IMR-90 (cell line): ENCODE results near the gene SYCP1. TPM values are rescaled to one million over a fixed set of nuclear protein-coding genes. Genes with fewer than 3 reads are reported as not detected.

Experiments used
- ATAC-seq: fragments of 200-7000 bp; cut with Tn5 transposase; 2 replicates; pipeline ENCODE4 v1.9.1; 2020; ENCODE audit warnings: low read depth, mild to moderate bottlenecking, moderate library complexity
- BruUV-seq: library from RNA; stranded (reverse); fragments of 400-500 nt; replicated peaks from 2 replicates; lab custom pipeline; 2021; lab: Mats Ljungman, UMichigan
- CTCF ChIA-PET: fragments of 300-600 bp; formaldehyde crosslinking; extraction: SDS; loops from one replicate; lab custom pipeline; 2021; ENCODE audit warnings: antibody characterized with exemption; lab: Yijun Ruan, JAX
- POLR2A ChIA-PET: fragments of 300-600 bp; sonication (Branson Sonifier 250); formaldehyde crosslinking; loops from one replicate; lab custom pipeline; 2022; ENCODE audit warnings: antibody characterized with exemption; ENCODE audit not compliant: unreplicated experiment; lab: Charles Lee
- DNase-seq: peaks from one replicate; pipeline ENCODE4 v3.0.0; 2013
- H2AFZ ChIP-seq: replicated peaks from 2 replicates; pipeline ENCODE3; 2013; ENCODE audit warnings: low read length, mild to moderate bottlenecking; ENCODE audit not compliant: poor library complexity
- H2AK5ac ChIP-seq: 2 replicates; pipeline ENCODE4 v1.6.1; 2013; ENCODE audit warnings: low read depth, low read length, inconsistent platforms
- H2AK9ac ChIP-seq: replicated peaks from 2 replicates; pipeline ENCODE3; 2013; ENCODE audit warnings: mild to moderate bottlenecking, low read depth, low read length, moderate library complexity; ENCODE audit not compliant: poor library complexity
- H2BK120ac ChIP-seq: 2 replicates; pipeline ENCODE4 v1.6.1; 2013; ENCODE audit warnings: low read depth, low read length, inconsistent platforms
- H2BK15ac ChIP-seq: 3 replicates; pipeline ENCODE4 v1.6.1; 2013; ENCODE audit warnings: low read depth, low read length, inconsistent platforms
- H2BK20ac ChIP-seq: 2 replicates; pipeline ENCODE4 v1.6.1; 2013; ENCODE audit warnings: low read depth, mild to moderate bottlenecking, inconsistent platforms, low read length, moderate library complexity
- H2BK5ac ChIP-seq: 2 replicates; pipeline ENCODE4 v1.6.1; 2013; ENCODE audit warnings: mild to moderate bottlenecking, low read depth, low read length, inconsistent platforms; ENCODE audit not compliant: poor library complexity, severe bottlenecking
- H3K14ac ChIP-seq: replicated peaks from 2 replicates; pipeline ENCODE4 v1.6.1; 2013; ENCODE audit warnings: low read depth, low read length, inconsistent platforms
- H3K18ac ChIP-seq: 2 replicates; pipeline ENCODE4 v1.6.1; 2013; ENCODE audit warnings: low read depth, low read length, control low read depth
- H3K23ac ChIP-seq: 2 replicates; pipeline ENCODE4 v1.6.1; 2013; ENCODE audit warnings: low read depth, low read length, inconsistent platforms
- H3K27ac ChIP-seq: 2 replicates; pipeline ENCODE4 v1.5.1; 2013; ENCODE audit warnings: mild to moderate bottlenecking, control low read depth, low read length; ENCODE audit not compliant: insufficient read depth
- H3K27me3 ChIP-seq: 2 replicates; pipeline ENCODE4 v1.6.1; 2013; ENCODE audit warnings: low read length; ENCODE audit not compliant: control insufficient read depth, insufficient read depth
- H3K36me3 ChIP-seq: 2 replicates; pipeline ENCODE4 v1.6.1; 2013; ENCODE audit warnings: low read length, mixed read lengths; ENCODE audit not compliant: control insufficient read depth, insufficient read depth
- H3K4ac ChIP-seq: 2 replicates; pipeline ENCODE4 v1.6.1; 2013; ENCODE audit warnings: low read depth, low read length, inconsistent platforms
- H3K4me1 ChIP-seq: 2 replicates; pipeline ENCODE4 v1.6.1; 2013; ENCODE audit warnings: low read length, mixed read lengths; ENCODE audit not compliant: control insufficient read depth, insufficient read depth
- H3K4me2 ChIP-seq: 2 replicates; pipeline ENCODE4 v1.6.1; 2013; ENCODE audit warnings: low read depth, mild to moderate bottlenecking, control low read depth, low read length, moderate library complexity
- H3K4me3 ChIP-seq: 2 replicates; pipeline ENCODE4 v1.5.1; 2013; ENCODE audit warnings: low read depth, mild to moderate bottlenecking, control low read depth, low read length, moderate library complexity; ENCODE audit not compliant: insufficient read depth
- H3K56ac ChIP-seq: 2 replicates; pipeline ENCODE4 v1.6.1; 2013; ENCODE audit warnings: low read length, inconsistent platforms; ENCODE audit not compliant: insufficient read depth; ENCODE audit errors: extremely low read depth
- H3K79me1 ChIP-seq, 2 experiments: 2 replicates each; pipeline ENCODE4 v1.6.1; 2013; ENCODE audit warnings: low read length in 2 of 2, inconsistent platforms in 1 of 2, low read depth in 1 of 2
- H3K9ac ChIP-seq: 2 replicates; pipeline ENCODE4 v1.6.1; 2013; ENCODE audit warnings: low read depth, low read length, control low read depth
- H3K9me1 ChIP-seq: 2 replicates; pipeline ENCODE4 v1.6.1; 2013; ENCODE audit warnings: low read length, inconsistent platforms; ENCODE audit not compliant: insufficient read depth
- H3K9me3 ChIP-seq: 2 replicates; pipeline ENCODE4 v1.6.1; 2013; ENCODE audit warnings: low read length; ENCODE audit not compliant: control insufficient read depth, insufficient read depth
- H4K20me1 ChIP-seq: 2 replicates; pipeline ENCODE4 v1.6.1; 2013; ENCODE audit warnings: low read length, inconsistent platforms; ENCODE audit not compliant: insufficient read depth
- H4K5ac ChIP-seq: 2 replicates; pipeline ENCODE4 v1.6.1; 2013; ENCODE audit warnings: mild to moderate bottlenecking, low read depth, low read length, control low read depth
- H4K8ac ChIP-seq, 2 experiments: 2 replicates each; pipeline ENCODE4 v1.6.1; 2013; ENCODE audit warnings: low read depth in 2 of 2, low read length in 2 of 2, control low read depth in 1 of 2, inconsistent platforms in 1 of 2
- H4K91ac ChIP-seq: 2 replicates; pipeline ENCODE4 v1.6.1; 2013; ENCODE audit warnings: low read depth, low read length, inconsistent platforms; ENCODE audit not compliant: insufficient read depth
- MAFK ChIP-seq: IDR thresholded peaks from 2 replicates; pipeline ENCODE4 v1.6.1; 2012; ENCODE audit warnings: low read depth, low read length, improper control_type of control experiment
- WGBS, 2 experiments: methylation state at CpG; one replicate each; pipeline versions ENCODE4 v1.1.5 to v1.1.7; 2013; ENCODE audit warnings: missing lambda C conversion rate in 2 of 2; ENCODE audit not compliant: insufficient read length in 1 of 2; ENCODE audit errors: extremely low coverage in 2 of 2; 5-methylcytosine and 5-hydroxymethylcytosine counted together
- dilution Hi-C: fragments of 300-500 bp; cut with HindIII; formaldehyde crosslinking; loops from one replicate; pipeline ENCODE4 v1.14.3; 2018; ENCODE audit warnings: low sequenced_read_pairs; ENCODE audit not compliant: unreplicated experiment
- in situ Hi-C: fragments of 300-500 bp; cut with MboI; formaldehyde crosslinking; loops from 3 replicates; pipeline ENCODE4 v1.14.3; 2019; ENCODE audit warnings: low sequenced_read_pairs, inconsistent platforms, mixed read lengths
- intact Hi-C: fragments of 100-400 bp; cut with micrococcal nuclease; formaldehyde crosslinking; loops from 2 replicates; pipeline ENCODE4 v1.10.0; 2022
- polyA plus RNA-seq, 3 experiments: library from polyadenylated mRNA; depleted of rRNA; stranded (reverse); fragments of >200 nt; gene quantifications; 2 replicates each; pipeline ENCODE4 v1.2.3, GENCODE V29; 2012; ENCODE audit warnings: low replicate concordance in 1 of 3
- total RNA-seq: library from RNA; depleted of rRNA; stranded (reverse); fragments of >200 nt; gene quantifications from 2 replicates; pipeline ENCODE4 v1.2.3, GENCODE V29; 2012

The SYCP1 gene
- total and polyA plus RNA-seq, 2 of the 4 experiments (the other 2 are of a cell fraction): not detected

DNA sequence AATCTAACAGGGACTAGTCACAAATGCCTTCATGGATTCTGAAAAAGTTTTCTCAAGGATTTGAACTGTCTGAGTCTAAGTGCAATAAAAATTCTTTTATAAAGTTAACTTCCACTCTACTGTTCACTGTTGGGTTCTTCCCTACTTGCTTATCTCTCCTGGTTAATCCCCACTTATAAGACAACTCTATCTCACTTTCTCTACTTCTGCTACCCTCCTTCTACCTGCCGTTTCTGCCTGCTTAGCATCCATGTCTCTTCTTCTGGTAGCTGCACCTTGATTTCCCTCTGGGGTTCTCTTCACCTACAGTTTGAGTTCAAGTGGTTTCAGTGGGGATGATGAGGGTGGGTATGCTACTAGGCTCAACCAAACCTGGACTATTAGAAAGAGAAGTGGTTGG is 181.0 kb downstream of the SYCP1 start:
- CTCF ChIA-PET: no interaction called here
- DNase-seq (no peak), ATAC-seq (no peak)
- H3K4ac ChIP-seq: no peak overlapping the region
- H3K9ac ChIP-seq: no peak overlapping the region
- no peak overlapping the region for H2AK5ac ChIP-seq
- no peak overlapping the region for H2BK5ac ChIP-seq
- H3K79me1 ChIP-seq: no peaks in the 10 kb centered on the region
- no peaks in the 10 kb centered on the region for H3K9me1 ChIP-seq
- H2BK15ac ChIP-seq: no peak overlapping the region
- no peaks in the 10 kb centered on the region for H4K20me1 ChIP-seq
- H4K5ac ChIP-seq: no peak overlapping the region
- H2BK20ac ChIP-seq: no peak overlapping the region
- H3K56ac ChIP-seq: no peak overlapping the region
- no peak overlapping the region for H4K8ac ChIP-seq
- no peaks in the 10 kb centered on the region for H3K9me3 ChIP-seq
- TF ChIP-seq MAFK: no peak
- WGBS, 2 experiments: no CpG with 5 or more reads among the region's 1 CpG
- H2BK120ac ChIP-seq: no peak overlapping the region
- no TSS peak for BruUV-seq
- no peak overlapping the region for H3K14ac ChIP-seq
- in situ Hi-C loops: no loop called here
- H3K4me1 ChIP-seq: peaks cover 1% of the 10 kb centered on the region; the same call in 1 of the 2 replicates
- no peaks in the 10 kb centered on the region for H3K36me3 ChIP-seq
- no peak overlapping the region for H2AK9ac ChIP-seq
- no peak overlapping the region for H3K18ac ChIP-seq
- intact Hi-C loops: no loop called here
- no peak overlapping the region for H3K4me2 ChIP-seq
- H3K23ac ChIP-seq: no peak overlapping the region
- H3K27ac ChIP-seq: no peak overlapping the region
- H4K91ac ChIP-seq: no peak overlapping the region
- POLR2A ChIA-PET: no interaction called here
- dilution Hi-C loops: no loop called here
- H2AFZ ChIP-seq: no peak overlapping the region
- H3K27me3 ChIP-seq: peaks cover 4% of the 10 kb centered on the region
- no peak overlapping the region for H3K4me3 ChIP-seq
